Retinal pigment epithelial cell (primary cell): Measurements from ENCODE around the gene USP54.
"Not testable (repeated sequence)": the region's sequence is repeated elsewhere in the genome, so short reads cannot be mapped to it uniquely, and the experiment has no call there.

Experiments used
- DNase-seq: peaks from one replicate; pipeline ENCODE4 v3.0.0-alpha.2; 2010; ENCODE audit warnings: low read depth
- H3K4me3 ChIP-seq: 2 replicates; pipeline ENCODE4 v1.5.1; 2011; ENCODE audit warnings: mild to moderate bottlenecking, low read length, control low read depth, moderate library complexity
- CTCF ChIP-seq: conservative IDR thresholded peaks from 2 replicates; pipeline ENCODE4 v1.5.1; 2011; ENCODE audit warnings: low read depth, low read length, control low read depth, inconsistent platforms

Gene USP54

GRCh38 chr10:73586583-73586984 is 4.6 kb downstream of the USP54 start:
- H3K4me3 ChIP-seq = no peak overlapping the region
- no peak for TF ChIP-seq CTCF
- peak; percentile 47 for DNase-seq

- no peak for DNase-seq
- TF ChIP-seq CTCF = no peak
Observed at GRCh38 chr10:73585327-73585726, 5.8 kb downstream of the USP54 start.

DNA sequence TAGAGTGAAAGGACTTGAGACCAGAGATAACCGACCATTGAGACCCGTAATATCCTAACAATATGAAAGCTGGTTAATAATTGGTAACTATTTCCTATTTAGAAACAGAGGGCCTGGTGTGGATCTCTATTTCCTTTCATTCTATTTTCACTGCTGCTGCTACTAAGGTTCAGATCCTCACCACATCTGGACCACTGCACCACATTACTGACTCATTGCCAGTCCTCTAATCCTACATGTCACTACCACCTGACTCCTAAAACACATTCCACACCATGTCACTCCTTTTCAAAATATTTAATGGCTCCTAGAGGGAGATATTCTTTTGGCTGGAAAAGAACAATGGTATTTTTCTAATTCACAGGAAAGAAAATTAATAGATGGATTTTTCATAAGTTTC is 6.4 kb downstream of the USP54 start:
- DNase-seq = peak; percentile 52
- no peak overlapping the region for H3K4me3 ChIP-seq
- no peak for TF ChIP-seq CTCF

More at GRCh38 chr10:73585327-73585726, 5.8 kb downstream of the USP54 start:
- no peak overlapping the region for H3K4me3 ChIP-seq

GRCh38 chr10:73581918-73582317 is 9.2 kb downstream of the USP54 start:
- no peak for TF ChIP-seq CTCF
- no peak overlapping the region for H3K4me3 ChIP-seq

DNA sequence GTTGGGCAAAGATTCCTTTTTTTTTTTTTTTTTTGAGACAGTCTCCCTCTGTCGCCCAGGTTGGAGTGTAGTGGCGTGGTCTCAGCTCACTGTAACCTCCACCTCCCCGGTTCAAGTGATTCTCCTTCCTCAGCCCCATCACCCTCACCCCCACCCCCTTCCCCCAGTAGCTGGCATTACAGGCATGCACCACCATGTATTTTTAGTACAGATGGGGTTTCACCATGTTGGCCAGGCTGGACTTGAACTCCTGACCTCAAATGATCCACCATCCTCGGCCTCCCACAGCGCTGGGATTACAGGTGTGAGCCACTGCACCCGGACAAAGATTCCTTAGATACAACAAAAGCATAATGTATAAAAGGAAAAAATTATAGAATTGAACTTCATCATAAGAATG is 12.2 kb downstream of the USP54 start:
- not testable (repeated sequence) for H3K4me3 ChIP-seq, DNase-seq

More at GRCh38 chr10:73581918-73582317, 9.2 kb downstream of the USP54 start:
- no peak for DNase-seq

DNA sequence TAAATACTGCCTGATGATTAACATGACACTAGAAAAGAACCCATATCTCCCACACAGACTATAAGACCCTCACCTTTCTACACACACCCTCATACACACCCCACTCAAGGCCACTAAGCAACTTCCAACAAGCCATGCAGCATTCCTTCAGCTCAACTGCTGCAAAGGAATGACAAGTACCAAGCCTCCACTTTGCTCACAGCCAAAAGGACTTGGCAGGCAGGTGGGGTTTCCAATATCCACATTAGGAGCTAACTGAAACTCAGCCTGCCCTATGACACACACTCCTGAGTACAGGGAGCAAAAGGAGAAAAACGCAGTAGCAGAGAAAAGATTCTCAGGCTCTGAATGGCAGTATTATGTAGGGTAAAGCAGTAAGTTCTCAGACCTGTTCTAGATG is 13.4 kb downstream of the USP54 start:
- no peak for DNase-seq
- H3K4me3 ChIP-seq = no peak overlapping the region
- TF ChIP-seq CTCF = no peak

GRCh38 chr10:73576890-73577591 is 14.1 kb downstream of the USP54 start:
- no peak overlapping the region for H3K4me3 ChIP-seq
- no peak for TF ChIP-seq CTCF
- no peak for DNase-seq
